ENCODE data around the gene DSCAML1.

DNA sequence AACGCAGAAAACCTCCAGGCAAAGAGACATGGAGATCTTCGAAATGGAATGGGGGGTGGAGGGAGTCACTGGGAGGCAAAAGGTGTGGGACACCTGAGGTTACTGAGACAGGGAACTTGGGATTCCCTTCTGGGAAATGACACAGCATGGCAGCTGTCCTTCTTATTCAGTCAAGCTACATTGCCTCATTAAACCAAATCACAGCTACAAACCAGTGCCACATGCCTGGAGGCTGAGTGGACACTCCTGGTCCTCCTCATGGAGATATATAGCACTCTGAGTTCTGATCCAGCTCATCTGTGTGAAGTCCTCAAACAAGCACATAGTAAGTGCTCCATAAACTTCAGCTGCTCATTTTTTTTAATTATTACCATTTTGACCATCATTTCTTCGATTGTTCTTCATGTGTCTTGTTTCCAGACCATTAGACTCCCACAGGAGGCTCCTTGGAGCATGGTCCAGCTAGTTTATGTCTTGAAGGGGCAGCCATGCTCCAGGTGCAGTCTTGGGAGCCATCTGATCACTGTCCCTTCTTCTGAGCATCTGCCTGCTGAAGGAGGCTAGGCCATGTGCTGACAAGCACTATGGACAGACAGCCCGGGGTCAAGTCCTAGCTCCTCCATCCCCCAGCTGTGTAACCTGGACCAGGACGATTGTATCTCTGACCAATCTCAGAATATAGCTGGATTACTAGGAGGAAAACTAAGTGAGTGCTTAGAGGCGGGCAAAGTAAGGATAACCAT is 37.2 kb upstream of the DSCAML1 start:
- TF ChIP-seq, protein P1, sequence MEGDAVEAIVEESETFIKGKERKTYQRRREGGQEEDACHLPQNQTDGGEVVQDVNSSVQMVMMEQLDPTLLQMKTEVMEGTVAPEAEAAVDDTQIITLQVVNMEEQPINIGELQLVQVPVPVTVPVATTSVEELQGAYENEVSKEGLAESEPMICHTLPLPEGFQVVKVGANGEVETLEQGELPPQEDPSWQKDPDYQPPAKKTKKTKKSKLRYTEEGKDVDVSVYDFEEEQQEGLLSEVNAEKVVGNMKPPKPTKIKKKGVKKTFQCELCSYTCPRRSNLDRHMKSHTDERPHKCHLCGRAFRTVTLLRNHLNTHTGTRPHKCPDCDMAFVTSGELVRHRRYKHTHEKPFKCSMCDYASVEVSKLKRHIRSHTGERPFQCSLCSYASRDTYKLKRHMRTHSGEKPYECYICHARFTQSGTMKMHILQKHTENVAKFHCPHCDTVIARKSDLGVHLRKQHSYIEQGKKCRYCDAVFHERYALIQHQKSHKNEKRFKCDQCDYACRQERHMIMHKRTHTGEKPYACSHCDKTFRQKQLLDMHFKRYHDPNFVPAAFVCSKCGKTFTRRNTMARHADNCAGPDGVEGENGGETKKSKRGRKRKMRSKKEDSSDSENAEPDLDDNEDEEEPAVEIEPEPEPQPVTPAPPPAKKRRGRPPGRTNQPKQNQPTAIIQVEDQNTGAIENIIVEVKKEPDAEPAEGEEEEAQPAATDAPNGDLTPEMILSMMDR (IDR thresholded peaks at IDR 0.05; ENCODE audit: control extremely low read depth in 1 of 3, insufficient read depth in 1 of 3, low read depth in 1 of 3, low read length in 3 of 3), result no peak
- TF ChIP-seq CBX8 (IDR thresholded peaks at IDR 0.05; ENCODE audit: borderline replicate concordance, low read depth, low read length) (no peak), CEBPB (IDR thresholded peaks at IDR 0.05; ENCODE audit: low read depth, low read length) (no peak), POLR2AphosphoS5 (IDR thresholded peaks at IDR 0.05; ENCODE audit: low read depth, low read length) (no peak), BRCA1 (IDR thresholded peaks at IDR 0.05; ENCODE audit: low read depth, low read length) (no peak), GABPA (IDR thresholded peaks at IDR 0.05; ENCODE audit: borderline replicate concordance, insufficient read depth, low read length) (no peak), SUZ12 (IDR thresholded peaks at IDR 0.05; ENCODE audit: low read length) (no peak), SIN3A (conservative IDR thresholded peaks at IDR 0.05 in 1 of 2, IDR thresholded peaks at IDR 0.05 in 1 of 2; ENCODE audit: low read depth in 1 of 2, low read length in 2 of 2) (no peak), BCL11A (IDR thresholded peaks at IDR 0.05; ENCODE audit: low read depth in 2 of 2, low read length in 2 of 2) (no peak), RAD21 (IDR thresholded peaks at IDR 0.05 in 1 of 2, conservative IDR thresholded peaks at IDR 0.05 in 1 of 2; ENCODE audit: low read depth in 2 of 2, low read length in 2 of 2) (no peak), RNF2 (IDR thresholded peaks at IDR 0.05; ENCODE audit: borderline replicate concordance, low read depth, low read length, missing control alignments, poor library complexity, severe bottlenecking) (no peak), EP300 (IDR thresholded peaks at IDR 0.05; ENCODE audit: borderline replicate concordance in 1 of 2, low read depth in 2 of 2, low read length in 2 of 2) (no peak), PHF8 (conservative IDR thresholded peaks at IDR 0.05; ENCODE audit: low read depth, low read length) (no peak)
- TF ChIP-seq, protein P2, sequence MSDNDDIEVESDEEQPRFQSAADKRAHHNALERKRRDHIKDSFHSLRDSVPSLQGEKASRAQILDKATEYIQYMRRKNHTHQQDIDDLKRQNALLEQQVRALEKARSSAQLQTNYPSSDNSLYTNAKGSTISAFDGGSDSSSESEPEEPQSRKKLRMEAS (IDR thresholded peaks at IDR 0.05), result no peak

Measured in H1 (cell line).